Right lung (tissue), 5 donors: ENCODE results near the gene ACSS1. TPM values are rescaled to one million over a fixed set of nuclear protein-coding genes. Genes with fewer than 3 reads are reported as not detected.

Experiments used
- DNase-seq, 2 donors: peaks; one replicate each; pipeline ENCODE4 v3.0.0-alpha.2; 2013
- polyA plus RNA-seq, 5 donors: library from polyadenylated mRNA; unstranded; fragments of 120-200 nt; gene quantifications; one replicate each; pipeline versions ENCODE4 v1.2.1 to v1.2.3, GENCODE V29; 2013; ENCODE audit warnings: inconsistent platforms in 1 of 5, low replicate concordance in 1 of 5; ENCODE audit not compliant: insufficient read length in 5 of 5, insufficient read depth in 1 of 5

Gene ACSS1
- polyA plus RNA-seq, 5 donors: 36.0 to 45.9 (median 39.1) TPM

GRCh38 chr20:25081065-25081729 lies 23.3 kb upstream of the ACSS1 start:
- DNase-seq: peak; percentile 20 to 37

GRCh38 chr20:25079171-25079570 lies 21.2 kb upstream of the ACSS1 start:
- DNase-seq: no peak

GRCh38 chr20:25078662-25079061 lies 20.7 kb upstream of the ACSS1 start:
- DNase-seq: no peak

- no peak for DNase-seq
Observed at GRCh38 chr20:25077610-25078169, 19.8 kb upstream of the ACSS1 start.

- no peak for DNase-seq
Observed at GRCh38 chr20:25076731-25077609, 19.0 kb upstream of the ACSS1 start.

- DNase-seq: no peak
Observed at GRCh38 chr20:25076201-25076600, 18.3 kb upstream of the ACSS1 start.

- DNase-seq: no peak
Observed at GRCh38 chr20:25073544-25073943, 15.6 kb upstream of the ACSS1 start.

GRCh38 chr20:25072226-25072811 lies 14.4 kb upstream of the ACSS1 start:
- no peak for DNase-seq

- DNase-seq: no peak
Observed at GRCh38 chr20:25071734-25072133, 13.8 kb upstream of the ACSS1 start.

- no peak for DNase-seq
Observed at GRCh38 chr20:25070821-25071473, 13.0 kb upstream of the ACSS1 start.

GRCh38 chr20:25067102-25067987 lies 9.4 kb upstream of the ACSS1 start:
- no peak for DNase-seq

GRCh38 chr20:25066386-25066785 lies 8.4 kb upstream of the ACSS1 start:
- no peak for DNase-seq

- peak; percentile 41 to 62 for DNase-seq
Observed at GRCh38 chr20:25065625-25066338, 7.8 kb upstream of the ACSS1 start.

- DNase-seq: no peak
Observed at GRCh38 chr20:25065072-25065624, 7.2 kb upstream of the ACSS1 start.

- DNase-seq: no peak
Observed at GRCh38 chr20:25064561-25065071, 6.7 kb upstream of the ACSS1 start.

- DNase-seq: no peak
Observed at GRCh38 chr20:25063981-25064380, 6.0 kb upstream of the ACSS1 start.

- DNase-seq: no peak
Observed at GRCh38 chr20:25063546-25063945, 5.6 kb upstream of the ACSS1 start.

- DNase-seq: no peak
Observed at GRCh38 chr20:25062841-25063240, 4.9 kb upstream of the ACSS1 start.

- DNase-seq: no peak
Observed at GRCh38 chr20:25061821-25062530, 4.0 kb upstream of the ACSS1 start.
